ENCODE measurements around the gene TMPRSS13. TPM values are rescaled to one million over a fixed set of nuclear protein-coding genes. Genes with fewer than 3 reads are reported as not detected.
"Not testable (repeated sequence)": the region's sequence is repeated elsewhere in the genome, so short reads cannot be mapped to it uniquely, and the experiment has no call there.

TMPRSS13 gene
- total RNA-seq, 1 donor from 2014 or later = 0.58 TPM

- DNase-seq (ENCODE audit: low spot score) (no peak), ATAC-seq (peak; percentile 16)
- intact Hi-C loops (cut with DNase I) = no loop called here
Observed at GRCh38 chr11:117869604-117870003, 59.6 kb downstream of the TMPRSS13 start.

GRCh38 chr11:117868815-117869561 is 60.2 kb downstream of the TMPRSS13 start:
- ATAC-seq = no peak

DNA sequence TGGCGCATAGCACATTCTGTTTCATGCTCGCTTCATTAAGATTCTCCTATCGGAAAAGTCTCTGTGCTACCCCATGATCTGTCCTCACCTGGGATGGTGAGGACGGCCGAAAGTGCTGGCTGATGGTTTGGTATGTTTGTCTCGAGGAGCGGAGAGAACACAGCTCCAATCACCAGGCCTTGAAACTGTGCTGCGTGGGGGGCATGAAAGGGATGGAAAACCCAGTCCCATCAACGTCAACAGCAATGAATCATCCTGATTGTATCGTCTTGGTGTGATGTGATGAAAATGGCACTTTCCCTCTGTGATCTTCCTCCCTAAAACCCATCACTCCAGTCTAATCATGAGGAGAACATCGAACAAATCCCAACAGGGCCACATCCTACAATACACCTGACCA is 61.1 kb downstream of the TMPRSS13 start:
- no peak for ATAC-seq
- no peak for DNase-seq (ENCODE audit: low spot score)
- intact Hi-C loops (cut with DNase I) = no loop called here

More at GRCh38 chr11:117868815-117869561, 60.2 kb downstream of the TMPRSS13 start:
- DNase-seq (ENCODE audit: low spot score) = no peak
- intact Hi-C loops (cut with DNase I) = no loop called here

- DNase-seq (ENCODE audit: low spot score) (no peak), ATAC-seq (no peak)
- intact Hi-C loops (cut with DNase I) = no loop called here
Observed at GRCh38 chr11:117866526-117866925, 62.7 kb downstream of the TMPRSS13 start.

- intact Hi-C loops (cut with DNase I); ATAC-seq; DNase-seq (ENCODE audit: low spot score): not testable (repeated sequence)
Observed at GRCh38 chr11:117865546-117865945, 63.7 kb downstream of the TMPRSS13 start.

GRCh38 chr11:117863383-117863782 is 65.8 kb downstream of the TMPRSS13 start:
- DNase-seq (ENCODE audit: low spot score) (no peak), ATAC-seq (no peak)

DNA sequence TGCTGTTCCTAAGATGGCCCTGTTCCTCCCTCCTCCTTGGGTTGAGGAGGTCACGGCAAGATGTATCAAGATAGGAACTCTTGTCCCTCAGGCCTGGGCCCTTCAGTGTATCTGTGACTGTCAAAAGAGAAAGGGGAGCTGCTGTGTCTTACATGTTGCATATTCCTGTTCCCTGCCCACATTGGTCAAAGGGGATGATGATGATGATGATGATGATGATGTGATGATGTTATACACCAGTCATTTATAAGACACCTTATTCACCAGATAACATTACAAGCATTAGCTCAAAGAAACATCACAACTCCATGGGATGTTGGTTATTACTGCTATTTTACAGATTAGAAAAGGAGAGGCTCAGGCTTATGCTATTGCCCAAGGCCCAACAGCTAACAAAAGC is 66.4 kb downstream of the TMPRSS13 start:
- intact Hi-C loops (cut with DNase I) = no loop called here
- ATAC-seq (no peak), DNase-seq (ENCODE audit: low spot score) (no peak)

More at GRCh38 chr11:117863383-117863782, 65.8 kb downstream of the TMPRSS13 start:
- intact Hi-C loops (cut with DNase I) = no loop called here

DNA sequence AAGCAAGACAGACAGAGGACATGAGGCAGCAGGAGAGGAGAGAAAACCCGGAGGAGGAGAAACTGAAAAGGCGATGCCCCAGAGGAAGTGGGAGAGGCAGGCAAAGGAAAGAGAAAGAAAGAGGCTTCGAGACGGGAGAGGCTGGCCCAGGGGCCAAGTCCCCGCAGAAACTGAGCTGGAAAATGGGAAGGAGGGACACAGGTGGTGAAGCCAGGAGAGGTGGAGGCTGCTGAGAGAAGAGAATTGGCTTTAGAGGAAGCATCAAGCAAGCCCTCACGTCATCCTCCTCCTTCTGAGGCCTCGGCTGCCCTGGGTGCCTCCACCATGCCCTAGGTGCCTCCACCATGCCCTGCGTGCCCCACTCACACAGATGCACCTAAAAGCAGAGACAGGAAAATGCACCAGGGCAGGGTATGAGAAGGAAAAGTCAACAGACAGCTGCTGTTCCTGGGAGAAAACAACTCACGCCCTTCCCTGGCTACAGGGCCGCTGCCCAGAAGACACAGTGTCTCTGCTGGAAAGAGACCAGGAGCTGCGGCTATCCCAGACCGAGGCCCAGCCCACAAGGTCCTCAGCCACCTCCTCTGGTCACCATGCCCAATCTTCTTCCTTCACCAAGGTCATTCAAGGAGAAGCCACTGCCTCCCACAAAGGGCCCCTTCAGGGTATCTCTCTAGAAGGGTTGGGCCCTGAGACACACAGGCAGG is 67.0 kb downstream of the TMPRSS13 start:
- ATAC-seq (peak; percentile 60), DNase-seq (ENCODE audit: low spot score) (no peak)
- intact Hi-C loops (cut with DNase I) = no loop called here

DNA sequence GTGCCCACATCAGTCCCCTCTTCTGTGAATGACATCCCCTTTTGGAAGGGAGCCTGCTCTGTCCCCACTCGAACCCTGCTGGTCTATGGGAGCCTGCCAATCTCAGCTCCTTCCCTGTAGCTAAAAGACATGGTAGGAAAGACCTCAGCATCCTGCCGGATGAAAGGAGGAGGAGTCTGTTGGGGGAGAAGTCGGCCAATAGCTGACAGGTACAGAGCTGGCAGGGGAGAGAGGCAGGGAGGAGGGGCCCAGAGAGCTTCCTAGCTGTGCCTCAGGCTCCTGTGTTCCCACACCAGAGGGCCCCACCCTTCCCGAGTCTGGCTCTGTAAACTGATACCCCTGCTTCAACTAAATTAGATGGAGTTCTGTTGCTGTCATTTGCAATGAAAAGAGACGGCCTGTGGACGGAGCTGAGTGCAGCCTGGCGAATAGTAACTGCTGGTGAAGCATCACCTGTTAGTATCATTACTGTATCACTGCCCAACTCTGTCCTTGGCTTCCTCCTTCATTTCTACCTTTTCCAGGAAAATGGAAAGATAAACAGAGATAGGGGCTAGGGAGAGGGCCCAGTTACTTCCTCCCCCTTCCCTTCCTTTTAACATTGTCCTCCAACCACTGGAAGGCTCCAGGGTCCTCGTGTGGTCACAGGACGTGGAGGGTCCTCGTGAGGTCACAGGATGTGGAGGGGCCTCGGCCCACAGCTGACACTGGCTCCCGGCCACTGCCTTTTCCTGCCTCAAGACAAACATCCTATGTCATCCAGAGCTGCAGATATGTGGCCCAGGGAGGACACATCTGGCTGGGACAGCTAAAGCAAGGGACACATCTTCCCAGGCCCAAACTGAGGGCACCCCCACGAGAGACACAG is 67.8 kb downstream of the TMPRSS13 start:
- DNase-seq (ENCODE audit: low spot score) (no peak), ATAC-seq (peak; percentile 62)
- intact Hi-C loops (cut with DNase I) = no loop called here

DNA sequence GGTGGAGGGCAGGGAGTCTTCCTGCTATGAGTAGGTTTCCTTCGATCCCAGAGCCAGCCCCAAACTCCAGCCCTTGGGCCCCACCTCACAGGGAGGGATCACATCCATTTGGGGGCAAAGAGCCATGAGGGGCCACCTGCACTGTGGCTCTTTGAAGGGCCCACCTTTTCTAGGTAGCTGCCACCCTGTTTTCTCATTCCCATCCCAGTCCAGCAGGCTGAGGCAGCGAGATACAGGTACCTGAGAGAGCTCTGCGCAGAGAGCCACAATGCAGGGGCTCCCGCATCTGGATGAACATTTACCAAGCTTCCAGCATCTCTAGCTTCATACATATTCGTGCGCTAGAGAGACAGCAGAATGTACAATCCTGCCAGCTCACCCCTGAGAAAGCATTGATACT is 69.1 kb downstream of the TMPRSS13 start:
- intact Hi-C loops (cut with DNase I) = no loop called here
- ATAC-seq = no peak
- DNase-seq (ENCODE audit: low spot score) = no peak

GRCh38 chr11:117859488-117860112 is 69.6 kb downstream of the TMPRSS13 start:
- DNase-seq (ENCODE audit: low spot score) (no peak), ATAC-seq (no peak)
- intact Hi-C loops (cut with DNase I) = no loop called here

- ATAC-seq = no peak
- intact Hi-C loops (cut with DNase I) = no loop called here
- no peak for DNase-seq (ENCODE audit: low spot score)
Observed at GRCh38 chr11:117859061-117859460, 70.1 kb downstream of the TMPRSS13 start.

DNA sequence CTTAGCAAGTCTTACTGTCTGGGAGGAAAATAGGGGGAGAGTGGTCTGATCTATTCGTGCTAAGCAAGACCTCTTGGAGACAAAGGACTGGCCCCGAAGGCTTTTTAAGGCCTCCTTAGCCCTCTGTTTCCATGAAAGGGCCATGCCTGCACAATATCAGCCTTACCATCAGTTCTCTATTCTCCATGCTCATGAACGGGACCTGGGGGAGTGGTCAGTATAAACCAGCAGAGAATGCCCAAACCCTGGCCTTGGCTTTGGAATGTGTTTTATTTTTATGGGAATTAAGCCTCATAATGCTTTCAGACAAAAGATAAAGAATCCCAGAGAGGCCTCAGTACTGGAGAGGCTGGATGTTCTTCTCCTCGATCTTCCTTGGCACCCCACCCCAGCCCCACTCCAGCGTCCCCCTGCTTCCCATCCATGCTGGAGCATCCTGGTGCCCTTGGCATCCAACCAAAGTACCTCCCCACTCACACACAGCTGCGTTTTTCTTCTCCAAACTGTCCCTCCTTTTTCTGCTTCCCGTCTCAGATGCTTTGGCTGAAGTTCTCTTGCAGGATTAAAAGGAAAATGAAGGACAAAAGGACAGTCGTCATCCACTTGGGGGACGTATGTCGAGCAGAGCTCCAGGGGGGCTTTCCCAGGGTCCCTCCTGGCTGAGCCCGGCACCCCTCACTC is 71.3 kb downstream of the TMPRSS13 start:
- DNase-seq (ENCODE audit: low spot score) (peak; percentile 53), ATAC-seq (no peak)
- intact Hi-C loops (cut with DNase I) = no loop called here

GRCh38 chr11:117855912-117856651 is 73.1 kb downstream of the TMPRSS13 start:
- intact Hi-C loops (cut with DNase I) = no loop called here
- DNase-seq (ENCODE audit: low spot score) (peak; percentile 35), ATAC-seq (no peak)

DNA sequence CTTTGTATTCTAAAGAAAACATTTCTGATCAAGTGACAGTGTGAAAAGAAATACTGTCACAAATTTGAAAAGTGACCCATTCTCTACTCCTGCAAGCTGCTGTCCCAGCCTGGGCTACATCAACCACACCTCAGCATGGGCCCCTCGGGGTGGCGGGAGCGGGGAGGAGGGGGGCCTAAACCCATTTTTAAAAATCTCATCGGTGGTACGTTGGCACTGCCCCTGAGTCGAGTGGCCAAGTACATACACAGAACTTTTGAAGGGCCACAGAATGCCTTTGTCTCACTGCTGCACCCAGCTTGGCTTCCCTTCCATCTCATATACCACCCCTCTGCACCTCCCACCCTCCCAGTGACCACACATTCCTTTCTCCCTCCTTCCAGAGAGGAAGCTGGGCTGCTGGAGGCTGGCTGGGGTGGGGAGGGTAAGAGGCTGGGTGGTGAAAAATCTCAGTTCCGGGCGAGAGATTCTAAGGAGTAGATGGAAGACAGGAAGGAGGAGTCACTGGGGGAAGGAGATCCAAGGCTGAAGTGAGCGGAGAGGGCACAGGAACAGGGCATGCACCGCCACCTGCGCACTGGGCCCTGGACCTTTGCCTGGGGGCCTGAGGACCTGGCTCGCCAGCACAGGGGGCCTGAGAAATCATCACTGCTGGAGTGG is 73.9 kb downstream of the TMPRSS13 start:
- DNase-seq (ENCODE audit: low spot score) (peak; percentile 53), ATAC-seq (peak; percentile 21)
- intact Hi-C loops (cut with DNase I) = no loop called here

GRCh38 chr11:117852309-117852708 is 76.9 kb downstream of the TMPRSS13 start:
- ATAC-seq (no peak), DNase-seq (ENCODE audit: low spot score) (no peak)
- intact Hi-C loops (cut with DNase I) = no loop called here

GRCh38 chr11:117851852-117852251 is 77.3 kb downstream of the TMPRSS13 start:
- peak; percentile 65 for ATAC-seq
- no peak for DNase-seq (ENCODE audit: low spot score)
- intact Hi-C loops (cut with DNase I) = no loop called here

All from sciatic nerve (tissue), 2 donors.